ENCODE results near the gene KCTD19.
A peak's percentile ranks its signal among the peaks of the same experiment; 100 is the strongest.

Gene KCTD19

DNA sequence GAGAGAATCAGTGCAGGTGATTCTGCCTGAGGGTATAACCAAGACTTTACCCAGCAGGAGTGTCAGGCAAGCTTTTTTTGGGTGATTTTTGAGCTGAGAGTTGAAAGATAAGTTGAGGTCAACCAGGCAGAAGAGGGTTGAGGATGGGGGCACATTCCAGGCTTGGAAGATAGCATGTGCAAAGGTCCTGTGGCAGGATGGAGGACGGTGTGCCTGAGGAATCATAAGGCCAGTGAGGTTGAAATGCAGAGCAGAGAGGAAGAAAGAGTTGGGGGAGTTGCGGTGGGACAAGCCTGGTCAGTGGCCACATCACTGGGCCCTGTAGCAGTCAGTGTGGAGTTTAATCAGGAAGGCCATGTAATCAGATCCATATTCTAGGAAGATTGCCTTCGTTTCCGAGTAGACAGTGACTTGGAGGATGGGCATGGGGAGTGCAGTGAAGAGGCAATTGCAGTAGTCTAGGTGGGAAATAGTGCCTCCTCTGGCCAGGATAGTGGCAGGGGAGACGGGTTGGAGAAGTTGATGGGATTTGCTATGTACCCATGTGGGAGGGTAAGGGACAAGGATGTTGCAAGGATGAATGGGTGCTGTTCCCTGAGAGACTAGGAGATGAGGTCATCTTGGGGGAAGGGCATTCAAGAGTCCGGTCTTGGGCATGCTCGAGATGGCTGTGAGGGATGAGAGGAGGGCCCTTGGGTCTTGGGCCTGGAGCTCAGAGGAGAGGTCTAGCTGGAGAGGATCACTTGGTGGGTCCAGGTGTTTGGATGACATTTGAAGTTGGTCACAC is 43.3 kb downstream of the KCTD19 start:
- no peak for DNase-seq (ENCODE audit: low spot score)

DNA sequence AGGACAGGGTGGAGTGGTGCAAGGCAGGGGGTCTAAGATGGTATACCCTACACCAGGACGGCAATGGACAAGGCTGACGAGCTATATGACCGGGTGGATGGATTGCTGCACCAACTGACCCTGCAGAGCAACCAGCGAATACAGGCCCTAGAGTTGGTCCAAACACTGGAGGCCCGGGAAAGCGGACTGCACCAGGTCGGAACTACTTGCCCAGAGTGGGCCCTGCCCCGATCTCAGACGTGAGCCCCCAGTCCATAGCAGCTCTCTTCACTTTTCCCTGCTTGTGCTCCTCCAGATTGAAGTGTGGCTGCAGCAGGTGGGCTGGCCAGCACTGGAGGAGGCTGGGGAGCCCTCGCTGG is 44.1 kb downstream of the KCTD19 start:
- no peak for DNase-seq (ENCODE audit: low spot score)

DNA sequence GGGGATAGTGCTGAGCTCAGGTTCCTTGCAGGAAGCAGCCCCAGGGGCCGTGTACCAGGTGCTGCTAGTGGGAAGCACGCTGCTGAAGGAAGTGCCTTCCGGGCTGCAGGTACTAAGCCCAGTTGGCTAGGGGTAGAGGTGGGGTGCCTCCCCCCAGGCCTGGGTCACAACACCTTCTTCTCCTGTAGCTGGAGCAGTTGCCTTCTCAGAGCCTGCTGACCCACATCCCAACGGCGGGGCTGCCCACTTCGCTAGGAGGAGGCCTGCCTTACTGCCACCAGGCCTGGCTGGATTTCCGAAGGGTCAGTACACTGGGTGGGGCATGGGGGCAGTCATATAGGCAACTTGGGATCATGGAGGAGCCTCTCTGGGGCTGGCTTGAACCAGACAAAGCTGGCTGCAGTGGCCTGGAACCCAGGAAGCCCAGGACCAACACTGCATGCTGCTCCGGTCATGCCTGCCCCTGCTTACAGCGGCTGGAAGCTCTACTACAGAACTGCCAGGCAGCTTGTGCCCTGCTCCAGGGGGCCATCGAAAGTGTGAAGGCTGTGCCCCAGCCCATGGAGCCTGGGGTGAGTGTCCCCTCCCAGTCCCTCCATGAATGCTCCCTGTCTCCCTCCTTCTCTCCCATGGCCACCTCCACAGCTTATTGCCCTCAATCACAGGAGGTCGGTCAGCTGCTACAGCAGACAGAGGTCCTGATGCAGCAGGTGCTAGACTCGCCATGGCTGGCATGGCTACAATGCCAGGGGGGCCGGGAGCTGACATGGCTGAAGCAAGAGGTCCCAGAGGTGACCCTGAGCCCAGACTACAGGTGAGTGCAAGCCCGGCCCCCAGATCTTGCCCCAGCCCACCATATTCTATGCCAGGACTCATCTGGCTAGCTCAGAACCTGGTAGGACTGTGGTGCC is 44.8 kb downstream of the KCTD19 start:
- DNase-seq (ENCODE audit: low spot score), result no peak

DNA sequence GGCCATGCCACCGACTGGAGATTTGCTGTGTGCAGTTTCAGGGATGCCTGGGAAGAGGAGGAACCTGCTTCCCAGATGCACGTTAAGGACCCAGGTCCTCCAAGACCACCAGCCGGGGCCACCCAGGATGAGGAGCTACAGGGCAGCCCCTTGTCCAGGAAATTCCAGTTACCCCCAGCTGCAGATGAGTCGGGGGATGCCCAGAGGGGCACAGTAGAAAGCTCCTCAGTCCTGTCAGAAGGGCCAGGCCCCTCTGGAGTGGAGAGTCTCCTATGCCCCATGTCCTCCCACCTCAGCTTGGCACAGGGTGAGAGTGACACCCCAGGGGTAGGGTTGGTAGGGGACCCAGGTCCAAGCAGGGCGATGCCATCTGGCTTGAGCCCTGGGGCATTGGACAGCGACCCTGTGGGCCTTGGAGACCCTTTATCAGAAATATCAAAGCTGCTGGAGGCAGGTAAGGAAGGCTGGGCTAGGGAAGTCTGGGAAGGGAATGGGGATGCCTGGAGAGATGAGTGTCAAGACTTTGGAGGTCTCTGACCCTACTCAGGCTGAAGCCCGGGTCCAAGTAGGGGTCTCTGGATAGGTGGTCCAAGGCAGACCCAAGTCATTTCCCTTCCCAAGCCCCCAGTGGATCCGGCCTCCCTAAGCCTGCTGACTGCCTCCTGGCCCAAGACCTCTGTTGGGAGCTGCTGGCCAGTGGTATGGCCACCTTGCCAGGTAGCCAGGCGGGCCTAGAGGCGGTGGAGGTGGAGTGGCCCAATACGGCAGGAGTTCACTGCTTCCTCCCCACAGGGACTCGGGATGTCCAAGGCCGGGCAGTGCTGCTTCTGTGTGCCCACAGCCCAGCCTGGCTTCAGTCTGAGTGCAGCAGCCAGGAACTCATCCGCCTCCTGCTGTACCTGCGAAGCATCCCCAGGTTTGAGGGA is 46.2 kb downstream of the KCTD19 start:
- DNase-seq (ENCODE audit: low spot score), result no peak

DNA sequence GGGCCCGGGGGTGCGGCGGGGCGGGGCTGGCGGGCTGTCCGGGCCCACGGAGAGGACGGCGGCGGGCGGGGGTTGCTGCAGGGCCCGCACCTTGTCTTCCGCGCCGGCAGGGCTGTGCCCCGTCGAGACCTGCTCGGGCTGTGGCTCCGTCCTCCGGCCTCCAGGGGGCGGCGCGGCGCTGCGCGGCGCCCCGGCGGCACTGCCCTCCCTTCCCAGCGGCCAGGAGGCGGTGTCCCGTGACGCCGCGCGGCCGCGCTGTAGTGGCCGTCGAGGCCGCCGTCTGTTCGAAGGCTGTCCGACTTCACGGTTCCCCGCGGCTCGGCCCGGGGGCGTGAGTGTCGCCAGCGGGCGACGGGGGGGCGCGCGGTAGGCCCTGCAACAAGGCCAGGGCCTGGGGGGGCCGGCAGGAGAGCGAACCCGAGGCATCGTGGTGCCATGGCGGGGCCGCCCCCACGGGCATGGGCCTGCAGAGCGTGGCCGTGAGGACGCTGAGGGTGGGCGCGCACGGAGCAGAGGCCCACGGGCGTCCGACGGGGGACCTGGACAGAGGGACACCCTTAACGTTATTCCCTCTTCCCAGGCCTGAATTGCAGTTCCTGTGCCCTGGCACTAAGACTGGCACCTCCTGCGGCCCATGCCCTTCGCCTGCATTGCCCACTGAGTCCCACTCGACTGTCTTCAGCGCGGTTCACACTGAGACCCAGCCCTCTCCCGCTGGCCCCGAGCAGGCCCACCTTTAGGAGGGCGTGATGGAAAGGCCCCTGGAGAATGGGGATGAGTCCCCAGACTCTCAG is 47.0 kb downstream of the KCTD19 start, which contains the start of gene PLEKHG4:
Gene PLEKHG4 (plus strand): TSS at position 237 of the 794 bp plus-strand sequence. CDS start 513 bp downstream, at position 750.
- peak; percentile 88 for DNase-seq (ENCODE audit: low spot score)

DNA sequence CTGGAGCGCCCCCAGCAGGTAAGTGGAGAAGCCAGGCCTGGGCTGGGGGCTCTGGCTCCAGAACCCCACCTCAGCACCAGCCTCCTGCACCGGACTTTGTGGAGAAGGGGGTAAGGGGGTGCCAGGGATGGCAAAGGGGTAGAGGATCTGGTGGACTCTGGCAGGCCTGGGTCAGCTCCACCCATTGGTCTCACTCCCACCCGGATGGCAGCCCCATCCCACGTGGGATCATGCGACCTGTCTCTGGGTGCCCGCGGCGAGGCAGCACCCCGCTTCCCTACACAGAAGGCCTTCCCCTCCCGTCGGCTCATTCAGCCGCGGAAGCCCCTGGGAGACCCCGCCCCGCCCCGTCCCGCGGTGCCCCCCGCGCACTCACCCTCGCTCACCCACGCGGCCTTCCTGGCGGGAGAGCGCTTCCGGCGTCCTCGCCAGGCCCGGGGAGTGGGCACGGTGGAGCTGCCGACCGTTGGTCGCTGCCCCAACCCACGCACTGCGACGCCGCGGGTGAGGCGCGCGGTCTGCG is 47.7 kb downstream of the KCTD19 start:
- DNase-seq (ENCODE audit: low spot score), result peak; percentile 58

- peak; percentile 90 for DNase-seq (ENCODE audit: low spot score)
Observed at GRCh38 chr16:67277999-67278772, 48.4 kb downstream of the KCTD19 start.

DNA sequence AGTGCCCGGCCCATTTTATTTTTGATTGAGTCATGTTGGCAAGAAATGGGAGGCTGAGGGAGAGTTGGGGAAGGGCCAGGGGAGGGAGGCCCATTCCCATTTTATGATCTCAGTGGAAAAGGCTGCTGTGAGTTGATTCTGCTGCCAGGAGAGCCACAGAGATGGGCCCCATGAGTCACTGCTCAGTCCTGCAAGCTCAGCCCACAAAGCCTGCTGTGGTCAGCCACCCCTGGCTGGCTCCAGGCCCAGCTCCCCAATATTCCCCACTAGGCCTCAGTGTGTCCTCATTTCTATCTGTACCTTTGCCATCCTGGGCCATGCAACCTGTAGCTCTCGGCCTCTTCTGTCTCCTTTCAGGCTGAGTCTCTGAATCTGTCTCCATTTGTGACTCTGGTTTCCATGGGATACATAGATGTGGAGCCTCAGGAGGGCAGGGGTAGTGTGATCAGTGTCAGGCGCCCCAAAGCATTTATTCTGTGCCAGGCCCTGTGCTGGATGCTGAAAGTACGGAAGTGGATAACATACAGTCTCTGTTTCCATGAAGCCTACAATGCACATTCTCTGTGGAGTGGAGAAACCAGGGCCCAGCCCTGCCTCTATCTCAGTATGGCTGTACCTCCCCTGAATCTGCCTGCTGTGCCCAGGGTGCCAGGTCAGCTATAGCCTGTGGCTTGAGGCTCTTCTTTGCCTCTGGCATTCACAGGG is 49.1 kb downstream of the KCTD19 start:
- DNase-seq (ENCODE audit: low spot score), result peak; percentile 98

GRCh38 chr16:67275321-67275720 is 51.2 kb downstream of the KCTD19 start:
- DNase-seq (ENCODE audit: low spot score), result no peak

- DNase-seq (ENCODE audit: low spot score), result no peak
Observed at GRCh38 chr16:67271446-67271845, 55.1 kb downstream of the KCTD19 start.

- no peak for DNase-seq (ENCODE audit: low spot score)
Observed at GRCh38 chr16:67270931-67271338, 55.6 kb downstream of the KCTD19 start.

DNA sequence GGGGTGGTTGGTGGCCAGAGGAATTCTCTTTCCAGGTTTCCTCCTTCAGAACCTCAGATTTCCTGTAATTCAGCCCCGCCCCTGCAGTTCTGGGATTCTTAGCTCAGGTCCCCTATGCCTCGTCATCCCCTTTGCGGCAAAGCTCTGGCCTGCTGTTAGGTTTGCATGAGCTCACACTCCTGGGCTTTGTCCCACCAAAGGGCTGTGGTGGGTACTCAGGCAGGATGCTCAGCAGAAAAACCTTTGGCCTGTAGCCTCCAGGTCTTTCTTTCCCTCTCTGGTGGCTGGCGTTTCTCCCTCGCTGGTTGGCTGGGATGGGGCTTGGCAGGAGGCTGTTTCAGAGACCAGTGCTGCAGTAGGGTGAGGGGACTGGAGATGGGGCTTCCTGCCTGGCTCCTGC is 56.8 kb downstream of the KCTD19 start:
- no peak for DNase-seq (ENCODE audit: low spot score)

GRCh38 chr16:67268136-67268579 is 58.4 kb downstream of the KCTD19 start:
- DNase-seq (ENCODE audit: low spot score), result peak; percentile 75

GRCh38 chr16:67265834-67266233 is 60.7 kb downstream of the KCTD19 start:
- DNase-seq (ENCODE audit: low spot score), result no peak

GRCh38 chr16:67264866-67265265 is 61.7 kb downstream of the KCTD19 start:
- DNase-seq (ENCODE audit: low spot score), result no peak

DNA sequence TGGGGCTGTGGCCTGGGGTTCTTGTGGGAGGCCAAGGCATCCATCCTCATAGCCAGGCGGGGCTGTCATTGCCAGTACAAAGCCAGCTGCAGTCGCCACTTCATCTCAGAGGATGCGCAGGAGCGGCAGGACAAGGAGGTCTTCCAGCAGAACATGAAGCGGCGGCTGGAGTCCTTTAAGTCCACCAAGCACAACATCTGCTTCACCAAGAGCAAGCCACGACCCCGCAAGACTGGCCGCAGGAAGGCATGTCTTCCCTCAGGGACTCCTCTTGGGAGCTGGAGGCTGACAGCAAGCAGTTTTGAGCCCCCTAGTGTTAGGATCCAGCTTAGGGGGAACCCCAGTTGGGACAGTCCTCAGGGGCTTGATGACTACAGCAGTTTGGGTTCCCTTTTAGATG is 62.3 kb downstream of the KCTD19 start:
- DNase-seq (ENCODE audit: low spot score), result no peak

- no peak for DNase-seq (ENCODE audit: low spot score)
Observed at GRCh38 chr16:67263201-67263600, 63.3 kb downstream of the KCTD19 start.

DNA sequence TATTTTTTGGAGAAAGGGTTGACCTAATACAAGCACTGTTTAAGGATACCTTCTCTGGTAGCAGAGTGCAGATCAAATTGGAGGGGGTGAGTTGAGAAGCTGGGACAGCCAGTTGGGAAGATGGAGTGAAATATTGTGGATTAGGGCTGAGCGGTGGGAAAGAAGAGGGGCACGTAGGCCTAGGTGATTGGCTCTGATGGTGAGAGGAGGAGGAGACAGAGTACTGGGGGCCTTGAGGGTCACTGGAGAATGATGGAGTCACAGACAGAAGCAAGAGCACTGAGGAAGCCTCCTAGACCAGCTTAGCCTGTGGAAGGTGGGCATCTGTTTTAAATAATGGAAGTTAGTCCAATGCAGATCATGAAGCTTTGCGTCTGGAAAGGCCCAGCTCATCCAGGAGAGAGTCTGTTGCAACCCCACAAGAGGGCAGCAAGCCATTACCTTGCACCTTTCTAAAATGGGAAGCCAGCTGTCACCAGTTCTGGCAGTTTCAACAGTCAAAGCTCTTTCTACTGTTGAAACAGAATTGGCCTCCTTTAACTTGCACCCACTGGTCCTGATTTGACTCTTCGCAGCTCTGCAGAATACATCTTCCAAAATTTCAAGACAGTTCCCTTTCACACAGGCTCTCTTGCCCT is 66.0 kb downstream of the KCTD19 start:
- DNase-seq (ENCODE audit: low spot score), result peak; percentile 55

GRCh38 chr16:67259705-67260104 is 66.8 kb downstream of the KCTD19 start:
- DNase-seq (ENCODE audit: low spot score), result no peak
